Measurements from ENCODE around the gene UGT2B15.
A peak's percentile ranks its signal among the peaks of the same experiment; 100 is the strongest.
"Not testable (repeated sequence)": the region's sequence is repeated elsewhere in the genome, so short reads cannot be mapped to it uniquely, and the experiment has no call there.

Gene UGT2B15

DNA sequence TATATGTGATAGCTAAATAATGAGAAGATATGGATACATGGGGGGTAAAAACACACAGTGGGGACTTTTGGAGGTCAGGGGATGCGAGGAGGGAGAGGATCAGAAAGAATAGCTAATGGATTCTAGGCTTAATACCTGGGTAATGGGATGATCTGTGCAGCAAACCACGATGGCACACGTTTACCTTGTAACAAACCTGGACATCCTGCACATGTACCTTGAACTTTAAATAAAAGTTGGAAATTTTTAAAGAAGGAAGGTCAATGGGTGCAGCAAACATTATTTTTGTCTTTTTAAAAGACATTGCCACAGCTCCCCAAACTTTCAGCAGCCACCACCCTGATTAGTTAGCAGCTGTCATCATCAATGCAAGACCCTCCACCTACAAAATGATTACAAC is 29.7 kb upstream of the UGT2B15 start:
- H3K27ac ChIP-seq, result no peak overlapping the region
- TF ChIP-seq, protein P1, sequence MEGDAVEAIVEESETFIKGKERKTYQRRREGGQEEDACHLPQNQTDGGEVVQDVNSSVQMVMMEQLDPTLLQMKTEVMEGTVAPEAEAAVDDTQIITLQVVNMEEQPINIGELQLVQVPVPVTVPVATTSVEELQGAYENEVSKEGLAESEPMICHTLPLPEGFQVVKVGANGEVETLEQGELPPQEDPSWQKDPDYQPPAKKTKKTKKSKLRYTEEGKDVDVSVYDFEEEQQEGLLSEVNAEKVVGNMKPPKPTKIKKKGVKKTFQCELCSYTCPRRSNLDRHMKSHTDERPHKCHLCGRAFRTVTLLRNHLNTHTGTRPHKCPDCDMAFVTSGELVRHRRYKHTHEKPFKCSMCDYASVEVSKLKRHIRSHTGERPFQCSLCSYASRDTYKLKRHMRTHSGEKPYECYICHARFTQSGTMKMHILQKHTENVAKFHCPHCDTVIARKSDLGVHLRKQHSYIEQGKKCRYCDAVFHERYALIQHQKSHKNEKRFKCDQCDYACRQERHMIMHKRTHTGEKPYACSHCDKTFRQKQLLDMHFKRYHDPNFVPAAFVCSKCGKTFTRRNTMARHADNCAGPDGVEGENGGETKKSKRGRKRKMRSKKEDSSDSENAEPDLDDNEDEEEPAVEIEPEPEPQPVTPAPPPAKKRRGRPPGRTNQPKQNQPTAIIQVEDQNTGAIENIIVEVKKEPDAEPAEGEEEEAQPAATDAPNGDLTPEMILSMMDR (conservative IDR thresholded peaks at IDR 0.05), result no peak
- no peak for TF ChIP-seq ZFX (IDR thresholded peaks at IDR 0.05)

DNA sequence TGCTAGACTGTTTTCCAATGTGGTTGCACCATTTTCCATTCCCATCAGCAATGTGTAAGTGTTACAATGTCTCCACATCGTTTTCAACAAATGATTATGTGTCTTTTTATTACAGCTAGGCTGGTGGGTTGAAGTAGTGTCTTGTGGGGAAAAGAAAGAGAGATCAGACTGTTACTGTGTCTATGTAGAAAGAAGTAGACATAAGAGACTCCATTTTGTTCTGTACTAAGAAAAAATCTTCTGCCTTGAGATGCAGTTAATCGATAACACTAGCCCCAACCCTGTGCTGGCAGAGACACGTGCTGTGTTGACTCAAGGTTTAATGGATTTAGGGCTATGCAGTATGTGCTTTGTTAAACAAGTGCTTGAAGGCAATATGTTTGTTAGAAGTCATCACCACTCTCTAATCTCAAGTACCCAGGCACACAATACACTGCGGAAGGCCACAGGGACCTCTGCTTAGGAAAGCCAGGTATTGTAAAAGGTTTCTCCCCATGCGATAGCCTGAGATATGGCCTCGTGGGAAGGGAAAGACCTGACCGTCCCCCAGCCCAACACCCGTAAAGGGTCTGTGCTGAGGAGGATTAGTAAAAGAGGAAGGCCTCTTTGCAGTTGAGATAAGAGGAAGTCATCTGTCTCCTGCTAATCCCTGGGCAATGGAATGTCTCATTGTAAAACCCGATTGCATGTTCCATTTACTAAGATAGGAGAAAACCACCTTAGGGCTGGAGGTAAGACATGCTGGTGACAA is 23.0 kb upstream of the UGT2B15 start:
- TF ChIP-seq, protein P1 (conservative IDR thresholded peaks at IDR 0.05), result no peak
- TF ChIP-seq ZFX (IDR thresholded peaks at IDR 0.05), result no peak
- no peak overlapping the region for H3K27ac ChIP-seq

DNA sequence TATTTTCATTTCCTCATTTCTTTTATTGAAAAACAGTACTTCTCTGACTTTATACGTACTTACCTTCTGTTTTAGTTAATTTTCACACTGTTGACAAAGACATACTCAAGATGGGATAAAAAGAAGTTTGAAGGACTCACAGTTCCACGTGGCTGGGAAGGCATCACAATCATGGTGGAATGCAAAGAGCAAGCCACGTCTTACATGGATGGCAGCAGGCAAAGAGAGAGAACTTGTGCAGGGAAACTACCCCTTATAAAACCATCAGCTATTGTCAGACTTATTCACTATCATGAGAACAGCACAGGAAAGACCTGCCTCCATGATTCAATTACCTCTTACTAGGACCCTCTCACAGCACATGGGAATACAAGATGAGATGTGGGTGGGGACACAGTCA is 20.7 kb upstream of the UGT2B15 start:
- TF ChIP-seq, protein P1 (conservative IDR thresholded peaks at IDR 0.05), result no peak
- no peak for TF ChIP-seq ZFX (IDR thresholded peaks at IDR 0.05)
- H3K27ac ChIP-seq, result no peak overlapping the region

DNA sequence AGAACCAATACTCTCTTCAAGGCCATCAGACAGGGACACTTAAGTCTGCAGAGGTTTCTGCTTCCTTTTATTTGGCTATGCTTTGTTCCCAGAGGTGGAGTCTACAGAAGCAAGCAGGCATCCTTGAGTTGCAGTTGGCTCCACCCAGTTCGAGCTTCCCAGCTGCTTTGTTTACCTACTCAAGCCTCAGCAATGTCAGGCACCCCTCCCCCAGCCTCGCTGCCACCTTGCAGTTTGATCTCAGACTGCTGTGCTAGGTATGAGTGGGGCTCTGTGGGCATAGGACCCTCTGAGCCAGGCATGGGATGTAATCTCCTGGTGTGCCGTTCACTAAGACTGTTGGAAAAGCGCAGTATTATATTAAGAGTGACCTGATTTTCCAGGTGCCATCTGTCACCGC is 12.6 kb upstream of the UGT2B15 start:
- no peak overlapping the region for H3K27ac ChIP-seq
- TF ChIP-seq ZFX (IDR thresholded peaks at IDR 0.05), result no peak
- TF ChIP-seq, protein P1 (conservative IDR thresholded peaks at IDR 0.05), result no peak

DNA sequence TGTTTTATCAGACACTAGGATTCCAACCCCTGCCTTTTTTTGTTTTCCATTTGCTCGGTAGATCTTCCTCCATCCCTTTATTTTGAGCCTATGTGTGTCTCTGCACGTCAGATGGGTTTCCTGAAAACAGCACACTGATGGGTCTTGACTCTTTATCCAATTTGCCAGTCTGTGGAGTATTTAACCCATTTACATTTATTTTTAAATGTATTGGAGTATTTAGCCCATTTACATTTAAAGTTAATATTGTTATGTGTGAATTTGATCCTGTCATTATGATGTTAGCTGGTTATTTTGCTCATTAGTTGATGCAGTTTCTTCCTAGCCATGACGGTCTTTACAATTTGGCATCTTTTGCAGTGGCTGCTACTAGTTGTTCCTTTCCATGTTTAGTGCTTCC is 10.8 kb upstream of the UGT2B15 start:
- not testable (repeated sequence) for H3K27ac ChIP-seq

DNA sequence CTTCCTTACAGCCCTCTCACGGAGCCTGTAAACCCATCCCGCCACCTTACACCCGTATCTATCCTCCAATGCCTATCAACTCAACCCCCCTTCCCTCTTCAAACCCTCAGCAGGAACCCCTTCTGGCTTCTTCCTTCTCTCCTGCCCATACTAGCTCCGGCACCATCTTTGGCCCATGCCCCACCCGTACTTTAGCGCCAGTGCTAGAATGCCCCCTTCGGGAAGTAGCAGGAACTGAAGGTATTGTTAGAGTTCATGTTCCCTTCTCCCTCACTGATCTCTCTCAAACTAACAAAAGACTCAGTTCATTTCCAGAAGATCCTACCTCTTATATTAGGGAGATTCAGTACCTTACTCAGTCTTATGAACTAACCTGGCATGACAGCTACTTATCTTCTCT is 2.7 kb upstream of the UGT2B15 start:
- TF ChIP-seq, protein P1 (conservative IDR thresholded peaks at IDR 0.05), result no peak
- TF ChIP-seq ZFX (IDR thresholded peaks at IDR 0.05), result no peak
- H3K27ac ChIP-seq, result no peak overlapping the region; the same call in 1 of the 2 replicates

DNA sequence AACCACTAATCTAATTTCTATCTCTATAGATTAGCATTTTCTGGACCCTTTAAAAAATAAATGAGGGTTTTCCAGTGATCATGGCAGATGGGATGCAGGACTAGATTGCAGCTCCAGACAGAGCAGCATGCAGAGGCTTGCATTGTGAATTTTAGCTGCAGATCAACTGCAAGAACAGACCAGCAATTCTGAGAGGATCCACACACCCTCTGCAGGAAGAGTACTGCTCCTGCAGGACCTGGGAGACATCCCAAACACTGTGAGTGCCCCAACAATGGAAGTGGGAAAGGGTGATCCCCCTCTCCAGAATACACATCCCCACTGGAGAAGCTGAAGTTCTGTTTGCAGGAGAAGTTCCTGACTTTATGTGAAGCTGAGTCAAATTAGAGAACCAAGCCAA is 765 bp upstream of the UGT2B15 start:
- TF ChIP-seq, protein P1 (conservative IDR thresholded peaks at IDR 0.05), result peak; percentile 29
- peak overlapping the region; percentile 60 for H3K27ac ChIP-seq

DNA sequence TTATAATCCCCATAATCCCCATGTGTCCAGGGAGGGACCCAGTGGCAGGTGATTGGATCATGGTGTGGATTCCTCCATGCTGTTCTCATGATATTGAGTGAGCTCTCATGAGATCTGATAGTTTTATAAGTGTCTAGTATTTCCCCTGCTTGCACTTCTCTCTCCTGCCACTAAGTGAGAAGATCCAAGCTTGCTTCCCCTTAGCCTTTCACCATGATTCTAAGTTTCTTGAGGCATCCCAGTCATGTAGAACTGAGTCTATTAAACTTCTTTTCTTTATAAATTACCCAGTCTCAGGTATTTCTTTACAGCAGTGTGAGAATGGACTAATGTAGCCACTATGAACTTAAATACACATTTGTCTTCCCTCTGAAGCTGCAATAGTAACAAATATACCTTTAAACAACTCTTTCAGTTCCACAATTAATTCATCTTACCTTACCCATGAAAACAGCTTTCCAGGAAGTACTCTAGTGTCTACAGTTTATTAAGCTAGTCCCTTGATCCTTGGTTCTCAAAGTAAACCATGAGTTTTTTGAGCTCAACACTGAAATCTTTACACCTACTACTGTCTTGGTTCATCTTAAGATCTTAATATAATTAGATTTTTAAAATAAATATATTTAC is 1.8 kb downstream of the UGT2B15 start:
- not testable (repeated sequence) for H3K27ac ChIP-seq

DNA sequence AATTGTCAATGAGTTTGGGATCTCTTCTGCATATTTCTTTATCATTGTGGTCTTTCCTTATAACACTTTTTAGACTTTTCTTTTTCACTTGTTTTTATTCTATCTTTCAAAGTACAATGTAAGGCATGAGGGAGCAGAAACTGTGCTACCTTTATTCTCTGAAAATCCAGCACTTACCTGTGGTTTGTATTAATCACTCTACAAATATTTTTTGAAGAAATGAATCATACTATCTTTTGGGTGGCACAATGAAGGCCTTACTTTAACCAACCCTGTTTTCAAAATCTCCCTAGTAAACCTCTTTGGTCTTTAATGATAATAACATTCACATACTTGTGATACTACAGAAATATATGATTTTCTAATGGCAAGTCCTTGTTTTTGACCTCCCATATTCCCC is 2.9 kb downstream of the UGT2B15 start:
- H3K27ac ChIP-seq, result not testable (repeated sequence)

DNA sequence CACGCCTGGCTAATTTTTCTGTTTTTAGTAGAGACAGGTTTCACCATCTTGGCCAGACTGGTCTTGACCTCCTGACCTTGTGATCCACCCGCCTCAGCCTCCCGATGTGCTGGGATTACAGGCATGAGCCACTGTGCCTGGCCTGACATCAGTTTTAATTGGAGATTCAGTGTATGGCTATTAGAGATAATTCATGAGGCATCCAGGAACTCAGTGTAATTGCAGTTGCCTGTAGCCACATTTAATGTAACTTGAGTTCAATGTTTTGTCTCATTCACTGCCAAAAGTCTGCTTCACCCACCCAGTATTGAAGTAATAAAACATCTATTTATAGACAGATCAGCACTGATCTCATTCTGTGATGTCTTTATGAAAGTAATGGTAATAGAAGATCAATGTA is 5.7 kb downstream of the UGT2B15 start:
- H3K27ac ChIP-seq, result not testable (repeated sequence)

DNA sequence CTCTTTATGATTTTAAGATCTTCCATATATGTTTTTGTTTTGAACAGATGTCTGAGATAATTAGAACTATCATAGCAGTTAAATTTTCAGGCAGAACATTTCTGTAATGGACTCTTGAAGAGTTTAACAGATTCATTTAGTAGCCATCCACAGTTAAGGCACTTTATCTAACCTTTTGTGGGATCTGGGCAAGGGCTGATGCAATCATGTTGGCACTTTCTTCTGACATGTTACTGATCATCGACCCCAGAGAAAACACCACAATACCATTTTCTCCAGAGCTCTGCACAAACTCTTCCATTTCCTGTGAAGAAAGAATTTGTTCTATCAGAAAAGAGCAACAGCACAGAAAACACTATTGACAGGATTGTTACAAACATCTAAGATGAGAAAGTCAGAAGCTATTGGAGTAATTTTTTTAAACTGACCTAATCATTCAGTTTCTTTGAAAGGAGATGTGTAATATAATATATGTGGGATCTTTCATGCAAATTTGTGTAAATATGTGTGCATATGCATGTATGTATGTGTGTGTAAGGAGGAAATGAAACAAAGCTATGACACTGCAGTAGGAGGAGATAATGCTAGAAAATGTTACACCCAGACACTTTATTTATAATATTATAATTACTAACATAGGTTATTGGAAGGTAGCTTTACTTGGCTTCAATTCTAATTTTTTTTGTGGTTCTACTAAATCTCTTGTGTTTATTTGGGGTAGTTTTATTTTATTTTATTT is 7.4 kb downstream of the UGT2B15 start:
- not testable (repeated sequence) for H3K27ac ChIP-seq

Data from C4-2B (cell line).